GM18861 (cell line): Measurements from ENCODE around the gene EMILIN2.
"Not testable (repeated sequence)": the region's sequence is repeated elsewhere in the genome, so short reads cannot be mapped to it uniquely, and the experiment has no call there.

Experiments used
- ATAC-seq: cut with Tn5 transposase; IDR thresholded peaks from one replicate; pipeline ENCODE4 v1.9.1; 2021; ENCODE audit not compliant: unreplicated experiment

The EMILIN2 gene

GRCh38 chr18:2913398-2914005 is 66.7 kb downstream of the EMILIN2 start:
- ATAC-seq: no peak

- ATAC-seq: no peak
These were observed 67.5 kb downstream of the EMILIN2 start for GRCh38 chr18:2914185-2914880.

GRCh38 chr18:2914881-2915240 is 68.1 kb downstream of the EMILIN2 start:
- no peak for ATAC-seq

- ATAC-seq: not testable (repeated sequence)
These were observed 68.7 kb downstream of the EMILIN2 start for GRCh38 chr18:2915486-2915885.

- no peak for ATAC-seq
These were observed 69.4 kb downstream of the EMILIN2 start for GRCh38 chr18:2916184-2916583.

- no peak for ATAC-seq
These were observed 70.6 kb downstream of the EMILIN2 start for GRCh38 chr18:2917259-2918047.

- no peak for ATAC-seq
These were observed 72.2 kb downstream of the EMILIN2 start for GRCh38 chr18:2918761-2919550.

GRCh38 chr18:2919600-2919999 is 72.8 kb downstream of the EMILIN2 start:
- ATAC-seq: no peak

- no peak for ATAC-seq
These were observed 73.2 kb downstream of the EMILIN2 start for GRCh38 chr18:2920027-2920426.

GRCh38 chr18:2920546-2921343 is 73.9 kb downstream of the EMILIN2 start:
- no peak for ATAC-seq

GRCh38 chr18:2921778-2922177 is 75.0 kb downstream of the EMILIN2 start:
- no peak for ATAC-seq

GRCh38 chr18:2923464-2923863 is 76.7 kb downstream of the EMILIN2 start:
- no peak for ATAC-seq

GRCh38 chr18:2924920-2925319 is 78.1 kb downstream of the EMILIN2 start:
- ATAC-seq: no peak

GRCh38 chr18:2926528-2926927 is 79.7 kb downstream of the EMILIN2 start:
- no peak for ATAC-seq

GRCh38 chr18:2927745-2928144 is 80.9 kb downstream of the EMILIN2 start:
- no peak for ATAC-seq

GRCh38 chr18:2932247-2933181 is 85.7 kb downstream of the EMILIN2 start:
- no peak for ATAC-seq

- no peak for ATAC-seq
These were observed 87.2 kb downstream of the EMILIN2 start for GRCh38 chr18:2933995-2934394.

- ATAC-seq: no peak
These were observed 88.8 kb downstream of the EMILIN2 start for GRCh38 chr18:2935438-2936192.

GRCh38 chr18:2939317-2939716 is 92.5 kb downstream of the EMILIN2 start:
- no peak for ATAC-seq
